Renal pelvis (tissue), 4 donors: ENCODE data around the gene EIF3F. TPM values are rescaled to one million over a fixed set of nuclear protein-coding genes. Genes with fewer than 3 reads are reported as not detected.
A peak's percentile ranks its signal among the peaks of the same experiment; 100 is the strongest.
"Not testable (repeated sequence)": the region's sequence is repeated elsewhere in the genome, so short reads cannot be mapped to it uniquely, and the experiment has no call there.

ENCODE experiments used
- DNase-seq: peaks from one replicate; pipeline ENCODE4 v3.0.0-alpha.2; 2013
- polyA plus RNA-seq, 3 donors: library from polyadenylated mRNA; unstranded; fragments of 120-200 nt; gene quantifications; one replicate each; pipeline ENCODE4 v1.2.1, GENCODE V29; 2013; ENCODE audit not compliant: insufficient read length in 3 of 3

The EIF3F gene
- polyA plus RNA-seq, 3 donors: 295 to 370 (median 310) TPM

- DNase-seq: no peak
Measured at GRCh38 chr11:7977232-7977917, 9.8 kb upstream of the EIF3F start.

GRCh38 chr11:7981619-7982157 lies 5.4 kb upstream of the EIF3F start:
- DNase-seq: no peak

GRCh38 chr11:7982582-7983119 lies 4.5 kb upstream of the EIF3F start:
- DNase-seq: no peak

- DNase-seq: no peak
Measured at GRCh38 chr11:7983832-7984590, 3.1 kb upstream of the EIF3F start.

- not testable (repeated sequence) for DNase-seq
Measured at GRCh38 chr11:7987560-7987883, 385 bp downstream of the EIF3F start.

- DNase-seq: no peak
Measured at GRCh38 chr11:7994581-7995278, 7.6 kb downstream of the EIF3F start.

- DNase-seq: no peak
Measured at GRCh38 chr11:7999795-8000194, 12.7 kb downstream of the EIF3F start.

- no peak for DNase-seq
Measured at GRCh38 chr11:8000390-8000789, 13.3 kb downstream of the EIF3F start.

GRCh38 chr11:8002676-8003075 lies 15.5 kb downstream of the EIF3F start:
- no peak for DNase-seq

GRCh38 chr11:8003187-8003586 lies 16.1 kb downstream of the EIF3F start:
- DNase-seq: no peak

GRCh38 chr11:8004008-8004407 lies 16.9 kb downstream of the EIF3F start:
- no peak for DNase-seq

- DNase-seq: no peak
Measured at GRCh38 chr11:8005556-8005955, 18.4 kb downstream of the EIF3F start.

- peak; percentile 52 for DNase-seq
Measured at GRCh38 chr11:8006349-8006977, 19.3 kb downstream of the EIF3F start.

- DNase-seq: no peak
Measured at GRCh38 chr11:8008212-8008611, 21.1 kb downstream of the EIF3F start.

- DNase-seq: no peak
Measured at GRCh38 chr11:8009856-8010255, 22.7 kb downstream of the EIF3F start.

- no peak for DNase-seq
Measured at GRCh38 chr11:8011371-8011770, 24.2 kb downstream of the EIF3F start.

GRCh38 chr11:8011981-8012444 lies 24.9 kb downstream of the EIF3F start:
- DNase-seq: no peak

- no peak for DNase-seq
Measured at GRCh38 chr11:8013833-8014232, 26.7 kb downstream of the EIF3F start.

GRCh38 chr11:8015753-8016239 lies 28.7 kb downstream of the EIF3F start:
- DNase-seq: no peak

- DNase-seq: no peak
Measured at GRCh38 chr11:8016440-8016839, 29.3 kb downstream of the EIF3F start.

GRCh38 chr11:8017071-8017470 lies 29.9 kb downstream of the EIF3F start:
- no peak for DNase-seq
